Stimulated activated CD8-positive, alpha-beta memory T cell treated with anti-CD3 and anti-CD28 coated beads, Interleukin-2, amount 100 ng/mL, for 48 hours (primary cell): ENCODE data around the gene DSCAML1.
A peak's percentile ranks its signal among the peaks of the same experiment; 100 is the strongest.

Experiments used
- DNase-seq, 2 donors: peaks; one replicate each; pipeline ENCODE4 v3.0.0-alpha.2; 2020; ENCODE audit warnings: low read depth in 2 of 2

The DSCAML1 gene

DNA sequence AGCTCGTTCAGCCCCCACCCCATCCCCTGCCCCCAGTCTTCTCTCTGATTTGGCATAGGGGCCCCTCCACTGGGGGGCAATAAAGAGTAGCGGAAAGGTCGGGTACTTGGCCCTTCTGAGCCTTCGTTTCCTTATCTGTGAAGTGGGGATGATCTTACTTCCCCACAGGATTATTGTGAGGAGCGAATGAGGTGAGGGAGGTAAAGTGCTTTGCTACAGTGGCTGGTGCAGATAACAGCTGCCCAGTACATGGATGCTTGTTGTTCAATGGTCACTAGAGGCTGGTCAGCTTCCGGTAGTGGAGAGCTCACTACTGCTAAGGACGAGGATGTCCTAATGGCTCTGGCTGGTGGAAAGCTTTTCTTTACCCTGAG is 368.2 kb downstream of the DSCAML1 start:
- no peak for DNase-seq

DNA sequence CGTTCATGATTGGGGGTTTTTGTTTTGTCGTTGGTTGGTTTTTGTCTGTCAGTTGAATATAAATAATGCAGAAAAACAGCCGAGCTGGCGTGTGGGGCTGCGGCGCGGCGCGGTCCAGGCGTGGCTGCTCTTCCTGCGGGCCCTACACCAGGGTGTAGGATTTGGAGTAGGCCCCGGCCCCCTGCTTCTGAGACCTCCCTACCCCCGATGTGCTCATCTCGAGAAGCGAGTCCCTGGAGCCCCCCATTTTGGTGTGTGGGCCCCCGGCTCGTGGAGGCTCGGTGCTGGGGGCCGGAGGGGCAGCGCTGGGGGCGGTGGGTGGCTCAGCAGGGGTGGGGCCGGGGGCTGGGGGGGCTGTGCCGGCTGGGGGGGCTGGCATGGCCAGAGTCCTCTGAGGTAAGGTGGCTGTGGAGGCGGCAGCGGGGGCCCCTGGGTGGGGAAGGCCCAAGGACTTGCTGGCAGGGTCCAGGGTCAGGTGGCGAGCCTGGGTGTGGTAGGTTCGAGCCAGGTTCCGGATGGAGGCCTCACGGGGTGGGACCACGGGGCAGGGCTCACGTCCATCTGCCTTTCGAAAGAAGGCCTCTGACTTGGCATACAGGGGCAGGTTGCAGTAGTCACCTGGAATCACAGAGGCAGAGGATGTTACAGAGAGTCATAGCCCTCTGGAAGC is 368.7 kb downstream of the DSCAML1 start:
- DNase-seq: no peak

DNA sequence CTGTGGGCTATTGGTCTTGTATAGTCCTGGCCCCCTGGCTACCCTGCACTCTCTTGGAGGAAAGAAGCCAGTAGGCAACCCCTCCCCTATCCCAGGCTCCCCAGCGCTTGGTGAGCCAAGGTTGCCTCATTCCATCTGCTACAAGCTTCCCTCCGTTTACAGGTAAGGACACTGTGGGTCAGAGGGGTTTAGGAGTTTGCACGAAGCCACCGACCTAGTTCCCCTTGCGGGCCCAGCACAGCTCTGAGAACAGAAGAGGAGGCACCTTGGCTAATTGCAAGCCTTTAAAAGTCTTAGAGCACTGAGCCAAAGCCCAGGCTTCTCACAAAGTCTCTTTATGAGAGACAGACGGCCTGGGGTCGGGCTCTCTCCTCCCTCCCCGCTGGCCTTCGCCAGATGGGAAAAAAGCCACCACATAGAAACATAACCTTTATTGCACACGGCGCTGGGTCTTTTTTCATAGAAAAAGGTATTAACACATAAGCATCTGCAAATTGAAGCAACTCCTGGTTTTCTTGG is 369.6 kb downstream of the DSCAML1 start:
- no peak for DNase-seq

DNA sequence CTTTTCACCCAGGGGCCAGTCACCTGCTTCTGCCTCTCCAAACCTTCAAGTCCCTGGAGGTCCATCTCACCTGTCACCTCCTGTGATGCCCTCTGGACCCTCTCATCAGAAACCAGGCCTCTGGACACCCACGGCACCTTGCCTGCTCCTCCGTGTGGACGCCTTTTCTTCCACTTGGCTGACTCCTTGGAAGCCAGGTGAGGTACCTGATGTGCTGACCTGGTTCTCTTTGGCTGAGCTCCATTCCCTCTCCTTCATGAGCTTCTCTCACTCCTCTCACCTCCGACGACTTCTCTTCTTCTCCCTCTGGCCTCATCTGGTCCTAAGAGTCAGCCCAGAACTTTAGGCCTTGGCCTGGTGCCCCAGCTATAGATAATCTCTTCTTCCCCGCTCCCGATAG is 370.1 kb downstream of the DSCAML1 start:
- no peak for DNase-seq

DNA sequence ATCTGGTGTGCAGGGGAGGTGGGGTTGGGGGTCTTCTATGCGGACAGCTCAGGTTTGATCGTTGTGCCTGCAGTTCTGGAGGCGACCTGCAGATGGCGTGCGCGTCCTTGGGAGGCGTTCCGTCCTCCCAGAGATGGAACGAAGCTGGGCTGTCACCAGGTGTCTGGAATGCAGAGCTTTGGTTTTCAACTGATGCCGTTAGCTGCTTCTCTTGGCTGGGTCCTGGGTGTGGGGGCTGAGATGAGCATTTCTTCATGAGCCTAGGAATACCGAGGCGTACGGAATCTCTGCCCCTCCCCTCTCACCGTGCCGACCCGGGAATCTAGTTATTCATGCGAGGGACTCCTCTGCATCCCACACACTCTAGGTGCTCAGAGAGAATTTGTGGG is 370.7 kb downstream of the DSCAML1 start:
- peak; percentile 49 to 74 for DNase-seq

DNA sequence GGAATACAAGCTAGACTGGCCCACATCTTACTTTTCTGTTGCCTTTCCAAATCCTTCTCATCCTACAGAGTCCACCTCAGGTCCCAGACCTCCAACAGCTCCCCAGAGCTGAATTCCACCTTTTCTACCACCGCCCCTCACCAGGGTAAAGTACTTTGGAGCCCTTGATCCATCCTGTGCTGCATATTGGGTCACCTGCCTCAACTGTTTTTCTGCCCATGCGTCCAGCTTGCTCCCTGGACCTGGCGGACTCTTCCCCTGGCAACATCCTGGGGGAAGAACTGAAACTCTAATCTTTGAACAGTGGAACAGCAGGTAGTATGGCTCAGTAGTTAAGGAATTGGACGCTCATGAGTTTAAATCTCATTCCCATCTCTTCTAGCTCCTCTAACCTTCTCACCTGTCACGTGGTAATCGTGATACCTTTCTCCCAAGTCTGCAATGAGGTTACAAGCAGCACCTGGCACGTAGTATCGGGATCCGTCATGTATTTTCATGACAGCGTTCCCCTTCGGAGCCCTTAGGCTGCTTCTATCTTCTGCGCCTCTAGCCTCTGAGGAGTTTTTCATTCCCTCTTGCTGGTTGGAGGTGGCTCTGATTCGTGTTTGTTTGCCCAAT is 371.2 kb downstream of the DSCAML1 start:
- no peak for DNase-seq

DNA sequence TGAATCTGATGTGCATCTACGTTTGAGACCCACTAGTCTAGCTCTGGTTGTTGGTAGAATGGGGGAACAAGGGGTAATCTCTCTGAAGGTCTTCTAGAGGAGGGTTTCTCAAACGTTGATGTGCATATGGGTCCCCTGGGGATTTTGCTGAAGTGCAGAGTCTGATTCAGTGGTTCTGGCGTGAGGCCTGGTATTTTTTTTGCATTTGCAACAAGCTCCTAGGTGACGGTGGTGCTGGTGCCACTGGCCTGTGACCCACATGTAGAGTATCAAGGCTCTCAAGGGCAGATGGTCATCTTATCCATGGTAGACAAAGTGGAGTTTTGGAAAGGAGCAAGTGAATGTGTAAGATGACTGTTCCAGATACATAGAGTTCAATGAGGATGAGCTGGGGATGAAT is 372.2 kb downstream of the DSCAML1 start:
- DNase-seq: no peak

DNA sequence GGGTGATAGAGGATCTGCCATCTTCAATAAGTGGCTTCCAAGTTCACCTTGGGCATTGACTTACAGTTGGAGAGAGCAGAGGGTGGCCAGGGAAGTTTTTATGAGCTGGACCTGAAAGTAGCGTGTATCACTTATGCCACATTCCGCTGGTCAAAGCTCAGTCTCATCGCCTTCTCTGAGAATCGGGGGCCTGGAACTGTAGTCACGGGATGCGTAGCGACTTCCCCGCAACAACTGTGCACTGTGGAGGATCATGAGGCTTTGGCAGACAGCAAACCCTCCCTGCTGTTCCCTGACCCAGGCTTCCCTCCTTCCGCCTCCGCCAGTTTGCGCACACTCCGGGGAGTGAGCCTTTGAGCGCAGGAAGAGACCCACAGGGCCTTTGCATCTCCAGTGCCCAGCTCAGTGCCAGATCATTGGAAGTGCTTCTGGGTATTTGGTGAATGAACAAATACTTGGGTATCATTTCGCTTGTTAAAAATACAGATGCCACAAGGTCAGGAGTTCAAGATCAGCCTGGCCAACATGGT is 373.9 kb downstream of the DSCAML1 start:
- DNase-seq: no peak

DNA sequence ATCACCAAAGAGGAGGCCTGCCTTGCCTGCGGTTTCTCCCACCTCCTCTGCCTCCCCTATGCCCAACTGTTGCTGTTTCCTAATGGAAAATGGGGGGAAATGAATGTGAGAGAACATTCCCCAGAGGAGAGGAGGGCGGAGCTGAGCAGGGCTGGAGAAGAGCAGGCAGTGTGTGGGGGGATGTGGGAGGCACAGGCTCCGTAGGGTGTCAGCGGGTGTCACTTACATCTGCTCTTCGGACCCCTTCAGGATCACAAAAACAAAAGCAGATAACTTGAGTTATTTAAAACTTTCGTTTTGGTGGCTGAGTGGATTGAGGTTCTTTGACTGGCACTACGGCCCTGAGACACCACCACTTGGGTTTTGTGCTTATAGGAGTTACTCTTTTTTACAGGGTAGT is 375.5 kb downstream of the DSCAML1 start:
- DNase-seq: no peak

DNA sequence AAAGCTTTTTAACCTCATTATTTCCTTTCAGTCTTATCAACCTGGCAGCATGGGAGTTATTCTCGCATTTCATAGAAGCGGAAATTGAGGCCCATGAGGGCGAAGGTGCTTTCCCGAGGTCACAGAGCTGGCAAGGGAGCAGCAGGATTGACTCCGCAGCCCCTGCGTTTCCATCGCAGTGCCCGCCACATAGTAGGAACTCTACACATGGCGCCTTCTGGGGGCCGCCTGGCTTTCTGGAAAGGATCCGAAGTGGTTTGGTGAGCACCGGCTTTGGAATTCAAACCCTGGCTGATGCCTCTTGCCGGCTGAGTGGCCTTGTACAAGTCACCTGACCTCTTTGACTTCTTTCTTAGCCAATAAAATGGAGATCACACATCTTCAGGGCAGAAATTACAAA is 376.0 kb downstream of the DSCAML1 start:
- no peak for DNase-seq

DNA sequence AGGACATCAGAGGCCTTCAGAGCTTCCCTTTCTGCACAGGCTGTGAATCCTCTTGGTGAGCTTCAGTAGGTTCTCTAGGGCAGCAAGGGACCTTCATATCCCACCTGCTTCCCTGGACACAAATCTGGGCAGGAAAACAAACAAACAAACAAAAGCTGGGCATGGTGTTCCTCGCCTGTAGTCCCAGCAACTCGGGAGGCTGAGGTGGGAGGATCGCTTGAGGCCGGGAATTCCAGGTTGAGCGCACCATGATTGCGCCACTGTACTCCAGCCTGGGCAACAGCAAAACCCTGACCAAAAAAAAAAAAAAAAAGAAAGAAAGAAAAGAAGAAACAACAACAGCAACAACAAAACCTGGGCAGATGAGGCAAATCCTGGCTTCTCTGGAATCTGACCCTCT is 376.4 kb downstream of the DSCAML1 start:
- DNase-seq: no peak

DNA sequence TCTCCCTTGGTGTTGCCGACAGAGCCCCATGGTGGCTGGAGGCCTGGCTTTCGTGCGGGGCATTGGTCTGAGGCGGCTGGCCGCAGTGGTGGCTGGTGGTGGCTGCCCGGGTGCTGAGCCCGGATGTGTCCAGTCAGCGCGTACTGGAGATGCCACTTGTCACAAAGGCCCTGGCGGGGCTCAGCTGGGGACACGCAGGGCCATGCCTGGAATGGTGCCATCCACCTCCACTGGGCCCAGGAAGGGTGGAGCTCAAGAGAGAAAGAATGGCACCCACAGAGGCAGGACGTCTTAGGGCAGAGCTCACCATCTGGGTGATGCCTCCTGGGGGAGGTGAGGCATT is 376.9 kb downstream of the DSCAML1 start:
- DNase-seq: no peak

DNA sequence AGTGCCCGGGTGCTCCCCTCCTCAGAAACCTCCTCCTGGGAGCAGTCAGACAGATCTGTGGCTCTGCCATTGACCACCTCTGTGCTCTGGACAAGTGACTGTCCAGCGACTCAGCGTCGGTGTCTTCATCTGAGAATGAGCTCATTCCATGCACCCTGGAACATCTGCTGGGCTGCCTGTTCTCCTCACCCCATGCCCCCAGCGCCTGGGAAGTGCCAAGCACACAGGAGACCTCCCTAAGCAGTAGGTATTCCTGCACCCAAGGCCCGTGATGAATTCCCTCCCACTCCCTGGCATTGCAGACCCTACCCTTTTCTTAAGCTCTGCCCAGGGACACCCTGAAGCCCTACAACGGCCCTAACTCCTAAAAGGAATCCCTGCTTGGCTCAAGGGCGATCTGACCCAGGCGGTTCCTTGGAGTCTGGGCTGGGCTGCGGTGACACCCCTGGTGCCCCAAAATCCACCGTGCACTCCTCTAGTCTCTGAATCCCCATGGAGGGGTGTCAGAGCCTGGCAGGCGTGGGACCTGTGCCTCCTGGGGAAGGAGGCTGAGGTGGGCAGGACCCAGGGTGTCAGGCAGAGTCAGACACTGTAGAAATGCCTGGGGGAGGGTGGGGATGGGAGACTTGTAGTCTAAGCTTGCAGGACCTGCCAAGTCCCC is 377.4 kb downstream of the DSCAML1 start:
- no peak for DNase-seq

DNA sequence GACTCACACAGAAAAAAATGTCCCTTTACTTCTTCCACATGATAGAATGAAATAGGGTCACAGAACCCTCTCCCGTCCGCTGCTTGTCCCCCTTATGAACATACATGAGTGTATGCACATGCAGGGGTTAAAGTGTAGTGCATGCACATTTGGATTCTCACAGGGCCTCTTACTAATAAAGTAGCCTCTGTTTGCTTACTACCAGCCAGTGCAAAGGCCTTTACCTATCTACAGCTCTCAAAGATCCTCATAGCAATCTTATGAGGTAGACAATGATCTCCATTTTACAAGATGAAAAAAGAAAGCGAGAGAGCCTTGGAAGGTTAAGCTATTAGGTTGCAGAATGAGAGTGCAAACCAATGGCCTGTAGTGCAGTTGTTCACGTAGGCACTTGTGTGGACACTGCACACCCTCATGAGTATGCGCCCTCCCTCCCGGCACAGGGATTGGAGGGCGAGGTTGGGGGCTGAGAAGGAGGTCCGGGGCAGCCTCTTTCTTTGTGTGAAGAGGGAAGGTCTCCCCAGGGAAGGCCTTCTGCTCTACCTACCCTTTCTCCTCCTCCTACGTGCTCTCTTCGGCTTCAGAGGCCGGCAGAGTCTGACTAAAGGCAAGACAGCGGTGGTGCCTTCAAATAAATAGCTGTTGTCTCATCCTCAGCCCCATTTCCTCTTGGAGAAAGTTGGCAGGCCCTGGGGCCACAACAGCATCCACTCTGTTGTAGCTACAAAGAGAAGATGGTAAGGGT is 378.1 kb downstream of the DSCAML1 start:
- DNase-seq: no peak

DNA sequence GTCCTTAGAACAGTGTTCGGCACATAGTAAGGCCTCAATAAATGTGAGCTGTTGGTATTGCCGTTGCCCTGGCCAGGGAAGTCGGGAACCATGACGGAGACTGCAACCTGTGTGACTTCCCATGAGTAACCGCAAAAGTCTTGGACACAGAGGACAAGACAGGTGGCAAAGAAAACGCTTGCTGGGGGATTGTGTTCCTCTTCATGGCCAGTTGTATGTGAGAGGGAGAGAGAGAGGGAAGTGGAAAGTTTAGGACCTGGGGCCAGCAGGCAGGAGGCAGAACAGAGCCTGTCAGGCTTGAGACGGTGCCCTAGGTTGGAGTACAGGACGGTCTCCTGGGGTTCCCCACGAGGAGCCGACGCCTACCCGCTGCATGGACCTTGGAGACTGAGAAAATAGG is 379.2 kb downstream of the DSCAML1 start:
- DNase-seq: no peak

DNA sequence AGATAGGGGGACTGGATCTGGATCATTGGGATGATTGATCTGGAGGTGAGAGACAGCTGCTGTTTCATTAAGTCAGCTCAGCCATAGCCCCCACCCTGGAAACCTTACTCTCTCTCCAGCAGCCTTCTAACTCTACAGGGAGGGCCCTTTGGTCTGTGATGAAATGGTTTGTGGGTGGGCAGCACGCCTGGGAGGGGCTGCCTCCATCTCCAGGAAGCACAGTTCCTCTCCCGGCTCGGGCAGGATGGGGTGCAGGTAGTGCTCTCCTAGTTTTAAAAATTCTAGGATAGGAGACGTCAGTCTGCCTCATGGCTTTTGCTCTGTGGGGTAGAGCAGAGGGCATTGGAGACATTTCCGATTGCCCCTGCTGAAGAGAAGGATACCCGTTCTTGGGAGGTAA is 379.7 kb downstream of the DSCAML1 start:
- DNase-seq: no peak

DNA sequence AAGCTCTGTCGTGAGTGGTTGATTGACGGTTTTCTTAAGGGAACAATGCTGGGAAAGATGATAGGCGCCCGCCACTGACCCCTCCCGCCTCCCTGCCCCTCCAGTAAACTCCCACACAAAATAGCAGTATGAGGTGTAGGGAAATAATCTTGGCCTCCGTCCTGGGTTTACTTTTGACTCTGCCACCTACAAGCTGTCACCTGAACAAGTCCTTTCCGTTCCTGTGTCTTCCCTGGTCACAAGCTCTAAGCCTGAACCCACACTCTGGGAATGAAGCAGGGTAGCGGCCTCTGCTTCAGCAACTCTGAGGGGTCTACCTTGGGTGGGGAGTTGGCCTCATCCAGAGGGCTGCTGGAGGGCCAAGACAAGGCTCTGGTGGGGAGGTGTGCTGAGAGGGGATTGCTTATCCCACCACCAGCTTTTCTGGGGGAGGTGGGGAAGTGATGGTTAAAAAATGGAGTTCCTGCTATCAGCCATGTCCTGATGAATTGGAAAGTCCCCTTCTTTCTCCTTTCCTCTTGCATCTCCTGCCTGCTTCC is 381.6 kb downstream of the DSCAML1 start:
- DNase-seq: no peak

DNA sequence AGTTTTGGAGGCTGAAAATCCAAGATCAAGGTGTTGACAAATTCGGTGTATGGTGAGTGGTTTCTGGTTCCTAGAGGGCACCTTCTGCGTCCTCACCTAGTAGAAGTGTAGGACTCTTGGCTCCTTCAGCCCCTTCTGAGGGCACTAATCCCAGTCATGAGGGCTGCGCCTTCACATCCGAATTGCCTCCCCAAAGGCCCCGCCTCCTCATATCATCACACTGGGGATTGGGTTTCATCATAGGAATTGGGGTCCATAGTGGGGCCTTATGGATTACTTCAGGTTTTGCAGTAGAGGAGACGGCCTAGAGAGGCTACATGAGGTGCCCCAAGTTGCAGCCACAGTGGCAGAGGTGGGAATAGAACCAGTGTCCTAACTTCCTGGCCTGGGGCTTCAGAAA is 382.3 kb downstream of the DSCAML1 start:
- DNase-seq: no peak

DNA sequence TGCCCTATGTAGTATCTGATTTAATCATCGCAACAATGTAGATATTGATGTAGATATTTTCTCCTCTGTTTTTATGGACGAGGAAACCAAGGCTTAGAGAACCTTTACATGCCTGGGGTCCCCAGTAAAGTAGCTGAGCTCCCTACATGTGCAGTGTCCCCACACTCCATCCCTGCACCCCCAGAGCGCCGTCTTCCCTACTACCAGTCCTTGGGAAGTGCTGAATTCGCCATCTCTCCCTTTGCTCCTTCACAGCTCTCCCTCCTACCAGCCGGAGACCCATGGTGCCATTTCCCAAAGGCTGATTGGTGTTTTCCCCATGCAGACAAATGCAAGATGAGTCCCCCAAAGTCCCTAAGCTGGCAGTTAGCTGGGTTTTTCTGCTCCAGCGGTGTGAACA is 383.4 kb downstream of the DSCAML1 start:
- DNase-seq: no peak

DNA sequence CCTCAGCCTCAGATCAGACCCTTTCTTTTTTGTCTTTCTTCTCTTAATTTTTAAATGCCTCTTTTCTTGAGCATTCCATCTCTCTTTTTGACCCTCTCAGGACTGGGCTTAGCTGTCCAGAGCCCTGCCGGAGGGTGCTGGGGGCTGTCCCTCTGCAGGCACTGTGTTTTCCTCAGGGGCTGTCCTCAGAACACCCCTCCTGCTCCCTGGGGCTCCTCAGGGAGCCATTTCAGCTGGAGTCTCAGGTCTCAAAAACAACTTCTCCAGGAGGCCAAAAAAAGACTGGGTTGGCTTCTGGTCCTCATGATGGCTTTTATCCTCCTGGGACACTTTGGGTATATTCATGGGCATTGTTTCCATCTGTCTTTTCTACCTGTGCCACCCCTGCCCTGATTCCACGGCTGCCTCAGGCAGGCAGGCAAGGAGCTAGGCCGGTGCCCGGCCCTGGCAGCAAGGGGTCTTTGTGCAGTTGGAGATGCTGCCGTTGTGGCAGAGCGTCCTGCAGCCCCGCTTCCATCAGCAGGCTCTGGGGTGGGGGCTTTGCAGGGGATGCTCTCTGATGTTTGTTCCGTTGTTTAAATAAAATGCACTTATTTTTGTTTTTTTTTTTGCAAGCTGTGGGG is 384.3 kb downstream of the DSCAML1 start:
- DNase-seq: no peak

DNA sequence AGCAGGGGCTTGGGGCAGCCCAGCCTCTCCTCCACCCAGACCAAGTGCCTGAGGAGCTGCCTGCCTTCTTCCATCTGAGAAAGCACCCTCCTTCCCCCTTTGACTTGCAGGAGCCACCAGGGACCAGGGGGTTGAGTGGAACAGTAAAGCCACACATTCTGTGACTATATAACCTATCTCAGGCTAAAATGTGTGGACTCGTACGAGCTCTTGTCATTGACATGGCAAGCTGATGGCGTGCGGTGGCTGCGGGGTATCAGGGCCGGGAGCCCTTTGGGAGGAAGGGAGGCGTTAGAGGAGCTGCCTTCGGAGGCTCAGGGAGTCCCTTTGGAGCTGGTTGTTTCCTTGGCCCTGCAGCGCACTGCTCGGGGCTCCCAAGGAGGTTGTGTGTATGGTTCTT is 384.8 kb downstream of the DSCAML1 start:
- DNase-seq: no peak

DNA sequence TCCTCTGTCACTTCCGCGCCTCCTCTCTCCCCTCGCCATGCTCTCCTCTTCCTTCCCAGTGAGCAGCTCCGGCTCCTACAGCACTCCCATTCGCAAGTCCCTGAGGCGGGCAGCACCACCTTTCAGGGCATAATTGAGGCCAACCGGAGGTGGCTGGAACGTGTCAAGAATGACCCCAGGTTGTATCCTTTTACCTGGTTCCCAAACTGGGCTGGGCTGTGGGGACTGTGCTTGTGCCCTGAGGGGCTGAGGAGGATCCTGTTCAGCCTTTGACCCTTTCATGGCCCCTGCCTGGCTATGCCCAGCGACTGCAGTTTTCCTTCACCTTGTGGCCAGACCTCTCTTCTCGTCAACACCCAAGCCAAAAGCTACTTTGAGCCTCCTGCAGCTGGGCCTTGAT is 385.3 kb downstream of the DSCAML1 start:
- no peak for DNase-seq
